Loucy (cell line): ENCODE measurements around the gene SELENON.

Source experiments
- CTCF ChIP-seq: fragments of 200-600 bp; sonication (generic); conservative IDR thresholded peaks from 2 replicates; pipeline ENCODE4 v1.5.1; 2014; ENCODE audit warnings: mild to moderate bottlenecking, antibody characterized with exemption, low read length
- EZH2phosphoT487 ChIP-seq: fragments of 200-600 bp; IDR thresholded peaks from 2 replicates; pipeline ENCODE4 v1.6.1; 2018; ENCODE audit warnings: antibody characterized with exemption, mild to moderate bottlenecking, moderate library complexity, borderline replicate concordance

- no peak for TF ChIP-seq CTCF
- TF ChIP-seq EZH2phosphoT487, result no peak
Measured at GRCh38 chr1:25765923-25766589, 33.9 kb upstream of the SELENON start.
